ENCODE data around the gene ZNF607.
"Not testable (repeated sequence)": the region's sequence is repeated elsewhere in the genome, so short reads cannot be mapped to it uniquely, and the experiment has no call there.

ZNF607 gene

DNA sequence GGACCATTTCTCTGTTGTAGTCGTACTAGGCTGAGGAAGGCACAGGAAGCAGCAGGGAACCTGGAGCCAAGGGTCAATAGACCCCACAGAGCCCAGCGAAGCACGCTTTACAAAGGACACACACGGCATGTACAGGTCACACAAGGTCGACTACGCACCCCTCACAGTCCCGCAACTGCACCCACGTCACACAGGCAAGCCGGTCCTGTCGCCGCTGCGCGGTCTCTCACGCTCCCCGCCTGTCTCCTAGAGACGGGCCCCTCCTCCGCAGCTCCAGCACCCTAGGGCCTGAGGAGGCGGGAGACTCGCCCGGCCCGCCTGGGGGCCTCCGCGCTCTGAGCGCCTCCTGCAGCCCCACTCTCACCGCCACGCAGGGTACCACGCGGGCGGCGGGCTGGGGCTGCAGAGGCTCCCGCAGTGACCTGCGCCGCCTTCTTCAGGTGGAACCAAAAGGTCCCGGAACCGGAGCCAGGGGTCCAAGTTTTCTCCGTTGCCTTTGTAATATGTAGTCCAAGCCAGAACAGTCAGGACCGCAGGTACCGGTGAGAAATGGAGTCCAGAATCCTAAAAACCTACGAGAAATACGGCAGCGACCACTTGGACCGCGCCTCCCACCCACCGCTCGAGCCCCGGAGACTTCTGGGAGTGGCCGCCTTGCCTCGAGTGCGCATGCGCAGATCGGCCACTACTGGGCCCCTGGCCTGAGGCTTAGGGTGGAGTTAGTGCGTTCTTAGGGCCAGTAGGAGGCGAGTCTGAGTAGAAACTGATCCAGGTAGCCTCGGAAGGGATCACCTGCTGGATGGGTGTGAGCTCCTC, at the start of gene ZNF607:
ZNF607 (minus strand) TSS at position 651 of the 816 bp plus-strand sequence. CDS start 8,143 bp downstream, outside the sequence.
- DNase-seq: peak; percentile 92

DNA sequence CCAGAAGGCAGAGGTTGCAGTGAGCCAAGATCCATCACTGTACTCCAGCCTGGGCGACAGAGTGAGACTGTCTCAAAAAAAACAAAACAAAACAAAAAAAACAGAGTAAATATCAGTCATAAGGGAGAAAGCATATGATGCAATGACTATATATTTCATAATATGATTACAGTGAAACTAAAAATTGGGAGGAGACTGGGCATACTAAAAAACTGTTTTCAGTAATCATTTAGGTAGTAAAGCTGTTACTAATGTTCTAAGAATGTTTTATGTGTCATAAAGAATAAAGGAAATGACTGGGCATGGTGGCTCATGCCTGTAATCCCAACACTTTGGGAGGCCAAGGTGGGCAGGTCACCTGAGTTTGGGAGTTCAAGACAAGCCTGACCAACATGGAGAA, 43.9 kb upstream of the ZNF607 start:
- DNase-seq: no peak

DNA sequence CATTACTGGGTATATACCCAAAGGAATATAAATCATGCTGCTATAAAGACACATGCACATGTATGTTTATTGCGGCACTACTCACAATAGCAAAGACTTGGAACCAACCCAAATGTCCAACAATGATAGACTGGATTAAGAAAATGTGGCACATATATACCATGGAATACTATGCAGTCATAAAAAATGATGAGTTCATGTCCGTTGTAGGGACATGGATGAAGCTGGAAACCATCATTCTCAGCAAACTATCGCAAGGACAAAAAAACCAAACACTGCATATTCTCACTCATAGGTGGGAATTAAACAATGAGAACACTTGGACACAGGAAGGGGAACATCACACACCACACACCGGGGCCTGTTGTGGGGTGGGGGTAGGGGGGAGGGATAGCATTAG, 38.1 kb upstream of the ZNF607 start:
- not testable (repeated sequence) for DNase-seq

DNA sequence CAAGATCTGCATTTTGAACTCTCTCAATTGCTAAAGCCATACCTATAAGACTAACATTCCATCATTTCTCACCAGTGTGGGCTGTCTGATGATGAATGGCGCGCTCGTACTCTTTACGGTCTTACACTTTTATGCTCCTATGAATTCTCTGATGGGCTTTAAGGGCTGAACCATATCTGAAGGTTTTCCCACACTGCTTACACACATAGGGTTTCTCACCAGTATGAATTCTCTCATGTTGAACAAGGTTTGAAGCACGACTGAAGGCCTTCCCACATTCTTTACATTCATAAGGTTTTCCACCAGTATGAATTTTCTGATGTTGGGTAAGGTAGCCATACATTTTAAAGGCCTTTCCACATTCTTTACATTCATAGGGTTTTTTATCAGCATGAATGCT, 18.8 kb upstream of the ZNF607 start:
- no peak for DNase-seq

DNA sequence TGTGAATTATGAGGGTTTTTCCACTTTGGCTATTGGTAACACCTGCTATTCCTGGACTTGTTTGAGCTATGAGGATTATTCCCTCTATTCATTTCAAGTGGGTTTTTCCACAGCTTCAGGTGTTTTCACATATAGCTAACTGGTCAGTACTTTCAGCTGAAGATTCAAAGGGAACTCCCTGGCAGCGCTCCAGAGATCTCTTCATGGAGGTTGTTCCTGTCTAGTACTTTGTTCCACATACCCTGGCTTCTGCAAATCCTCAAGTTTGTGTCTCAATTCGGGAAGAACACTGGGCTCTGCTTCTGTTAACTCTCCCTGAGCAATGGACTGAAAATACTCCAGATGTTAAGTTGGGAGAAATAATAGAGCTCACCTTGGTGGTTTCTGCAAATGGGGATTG, 5.6 kb upstream of the ZNF607 start:
- DNase-seq: no peak

DNA sequence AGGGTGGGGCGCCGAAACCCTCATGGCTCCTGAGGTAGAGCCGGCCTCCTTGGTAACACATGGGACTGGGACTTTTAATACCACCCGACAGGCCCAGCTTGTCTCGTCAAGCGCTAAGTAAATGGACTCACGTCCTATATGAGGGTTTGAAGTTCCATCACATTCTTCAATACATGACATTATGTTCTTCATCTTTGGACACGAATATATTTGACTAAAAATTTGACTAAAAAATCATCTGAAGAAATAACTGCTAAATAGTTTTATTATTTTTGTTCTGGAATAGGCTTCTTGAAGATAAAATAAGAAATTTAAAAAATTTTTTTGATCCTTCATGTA, 335 bp upstream of the ZNF607 start:
- DNase-seq: no peak

DNA sequence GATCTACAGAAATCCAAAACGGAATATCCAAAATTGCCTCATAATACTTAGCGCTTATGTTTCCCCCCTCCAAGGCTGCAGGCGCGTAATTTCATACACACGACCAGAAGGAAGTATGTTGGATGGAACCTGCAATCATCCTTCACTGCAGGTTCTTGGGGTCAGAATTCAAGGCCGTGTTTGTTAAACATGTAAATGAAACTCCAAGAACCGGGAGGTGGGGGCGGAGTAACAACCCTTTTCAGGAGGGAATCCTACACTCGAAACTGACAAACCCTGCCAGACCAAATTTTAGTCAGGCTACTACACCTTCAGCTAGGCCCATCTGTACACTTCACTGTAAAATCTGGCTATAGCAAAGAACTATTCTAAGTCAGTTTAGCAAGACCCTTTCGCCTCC, 1.3 kb downstream of the ZNF607 start:
- DNase-seq: no peak

DNA sequence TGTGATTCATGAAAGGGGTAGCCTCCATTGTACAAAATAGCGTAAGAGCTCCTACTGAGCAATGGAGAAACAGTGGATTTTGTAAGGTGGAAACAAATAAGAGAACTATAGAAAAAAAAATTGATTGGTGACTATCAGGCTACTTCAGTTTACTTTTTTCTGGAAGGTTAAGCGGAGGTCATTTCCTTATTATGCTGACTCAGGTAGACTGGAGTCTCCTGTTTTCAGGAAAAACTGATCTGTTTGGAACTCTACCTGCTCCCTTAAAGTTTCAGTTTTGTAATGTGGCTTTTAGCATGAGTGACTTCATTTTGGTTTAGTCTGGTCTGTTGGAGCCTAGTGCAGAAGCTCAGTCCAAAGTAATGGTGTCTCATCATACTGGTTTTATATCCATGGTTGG, 3.4 kb downstream of the ZNF607 start:
- no peak for DNase-seq

DNA sequence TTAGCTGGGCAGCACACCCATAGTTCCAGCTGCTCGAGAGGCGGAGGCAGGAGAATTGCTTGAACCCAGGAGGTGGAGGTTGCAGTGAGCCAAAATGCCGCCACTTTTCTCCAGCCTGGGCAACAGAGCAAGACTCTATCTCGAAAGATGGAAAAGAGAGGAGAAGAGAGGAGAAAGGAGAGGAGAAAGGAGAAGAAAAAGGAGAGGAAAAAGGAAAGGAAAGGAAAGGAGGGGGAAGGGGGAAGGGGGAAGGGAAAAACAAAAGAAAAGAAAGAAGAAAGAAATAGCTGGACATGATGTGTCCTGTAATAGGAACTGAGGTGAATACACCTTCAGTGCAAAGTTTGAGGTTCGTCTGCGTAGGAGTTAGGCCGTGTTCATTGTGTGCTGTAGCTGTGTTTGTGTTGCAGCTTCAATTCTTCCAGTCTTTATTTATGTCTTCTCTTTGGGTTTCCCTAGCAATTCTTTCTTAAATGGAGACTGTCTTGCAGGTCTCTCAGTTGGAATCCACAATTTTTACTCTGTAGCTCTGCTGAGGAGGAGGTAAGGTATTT, 13.4 kb downstream of the ZNF607 start:
- DNase-seq: no peak

DNA sequence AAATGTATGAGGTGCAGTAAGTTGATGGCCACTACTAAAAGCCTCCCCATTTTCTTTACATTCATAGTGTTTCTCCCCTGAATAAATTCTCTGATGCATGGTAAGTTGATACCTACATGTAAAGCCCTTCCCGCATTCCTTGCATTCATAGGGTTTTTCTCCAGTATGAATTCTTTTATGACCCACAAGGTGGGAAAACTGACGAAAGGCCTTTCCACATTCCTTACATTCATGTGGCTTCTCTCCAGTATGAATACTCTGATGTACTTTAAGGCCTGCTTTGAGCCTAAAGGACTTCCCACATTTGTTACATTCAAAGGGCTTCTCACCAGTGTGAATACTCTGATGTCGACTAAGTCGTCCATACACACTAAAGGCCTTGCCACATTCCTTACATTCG, 20.5 kb downstream of the ZNF607 start:
- no peak for DNase-seq

DNA sequence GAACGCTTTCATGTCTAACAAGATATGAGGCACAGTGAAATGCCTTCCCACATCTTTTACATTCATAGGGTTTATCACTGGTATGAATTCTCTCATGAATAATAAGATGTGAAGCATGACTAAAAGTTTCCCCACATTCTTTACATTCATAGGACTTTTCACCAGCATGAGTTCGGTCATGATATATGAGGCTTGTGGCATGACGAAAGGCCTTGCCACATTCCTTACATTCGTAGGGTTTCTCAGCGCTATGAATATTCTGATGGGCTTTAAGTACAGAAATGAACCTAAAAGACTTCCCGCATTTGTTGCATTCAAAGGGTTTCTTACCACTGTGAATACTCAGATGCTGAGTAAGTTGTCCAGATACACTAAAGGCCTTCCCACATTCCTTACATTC, 21.3 kb downstream of the ZNF607 start:
- DNase-seq: no peak

DNA sequence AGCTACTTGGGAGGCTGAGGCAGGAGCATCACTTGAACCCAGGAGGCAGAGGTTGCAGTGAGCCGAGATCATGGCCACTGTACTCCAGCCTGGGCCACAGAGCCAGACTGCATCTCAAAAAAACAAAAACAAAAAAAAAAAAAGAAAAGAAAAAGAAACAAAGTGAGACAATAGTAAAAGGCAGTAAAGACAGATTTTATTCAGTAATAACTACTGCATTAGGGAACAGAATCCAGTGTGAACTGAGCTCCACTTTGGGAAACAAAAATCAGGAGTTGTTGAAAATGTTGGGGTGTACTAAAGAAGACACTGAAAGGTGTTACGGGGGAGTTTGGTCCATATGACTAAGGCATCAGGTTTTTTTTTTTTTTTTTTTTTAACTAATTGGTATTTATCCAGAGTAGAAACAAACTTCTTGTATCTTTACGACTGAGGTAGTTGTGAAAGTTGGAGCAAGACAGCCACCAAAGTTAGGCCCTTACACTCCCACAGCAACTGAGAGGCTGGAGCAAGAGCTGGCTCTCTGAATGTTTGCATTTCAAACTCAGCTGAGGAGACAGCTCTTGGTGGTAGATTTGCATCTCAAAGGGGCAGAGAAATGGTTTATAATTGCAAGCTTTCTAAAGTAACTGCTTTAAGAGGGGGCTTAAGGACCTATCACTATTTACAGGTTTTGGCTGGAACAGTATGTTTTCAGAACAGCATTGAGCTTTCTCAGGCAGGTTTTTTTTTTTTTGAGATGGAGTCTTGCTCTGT, 24.2 kb downstream of the ZNF607 start:
- no peak for DNase-seq

DNA sequence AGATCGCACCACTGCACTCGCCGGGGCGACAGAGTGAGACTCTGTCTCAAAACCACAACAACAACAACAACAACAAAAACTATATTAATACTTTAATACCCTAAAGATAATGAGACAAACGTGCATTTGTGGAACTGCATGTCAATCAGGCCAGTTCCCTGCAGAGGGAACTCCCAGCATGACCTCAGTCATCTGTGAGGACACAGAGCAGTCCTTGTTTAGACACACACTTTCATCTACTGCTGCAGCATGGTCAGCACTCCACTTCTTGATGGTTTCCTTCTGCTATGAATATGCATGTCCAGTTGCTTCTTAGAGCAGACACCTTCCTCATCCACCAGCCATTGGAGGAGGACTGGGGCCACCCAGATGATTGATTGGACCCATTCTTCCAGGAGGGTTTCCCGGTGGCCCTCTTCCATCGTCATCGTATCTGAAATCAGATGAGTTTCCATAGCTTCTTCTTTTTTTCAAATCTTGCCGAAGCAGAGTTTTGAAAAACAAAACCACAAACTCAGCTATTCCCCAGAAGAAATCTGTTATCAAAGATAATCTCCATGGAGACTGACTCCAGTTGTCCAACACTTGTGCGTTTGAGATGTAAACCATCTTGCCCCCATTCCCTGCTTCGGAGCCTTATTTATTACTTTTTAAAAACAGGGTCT, 26.5 kb downstream of the ZNF607 start:
- DNase-seq: no peak

DNA sequence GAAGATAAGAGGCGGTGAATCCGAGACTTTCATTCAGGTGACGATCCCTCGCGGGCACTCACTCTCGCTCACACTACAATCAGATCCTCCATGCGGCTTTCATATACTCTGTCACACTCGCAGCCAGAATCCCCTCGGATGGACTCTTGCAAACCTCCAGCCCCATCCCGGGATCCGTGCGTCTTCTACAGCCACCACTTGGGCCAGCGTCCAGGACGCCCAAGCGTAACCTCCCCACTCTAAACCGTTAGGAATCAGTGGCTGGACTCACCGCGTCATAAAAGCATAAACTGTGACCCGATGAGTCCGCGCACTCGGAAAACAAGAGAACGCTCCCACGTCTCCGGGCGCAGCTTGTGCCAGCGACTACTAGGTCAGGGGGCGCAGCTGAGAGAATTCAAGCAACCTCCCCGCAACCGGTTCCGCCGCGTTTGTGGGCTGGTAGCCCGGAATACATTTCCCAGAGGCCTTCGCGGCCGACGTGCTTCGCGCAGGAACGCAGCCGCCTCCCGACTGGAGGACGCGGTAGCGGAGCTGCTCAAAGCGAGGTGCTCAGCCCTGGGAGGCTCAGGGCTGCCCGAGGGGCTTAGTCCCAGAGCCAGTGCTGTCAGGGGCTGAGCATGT, 27.6 kb downstream of the ZNF607 start:
- DNase-seq: peak; percentile 91

DNA sequence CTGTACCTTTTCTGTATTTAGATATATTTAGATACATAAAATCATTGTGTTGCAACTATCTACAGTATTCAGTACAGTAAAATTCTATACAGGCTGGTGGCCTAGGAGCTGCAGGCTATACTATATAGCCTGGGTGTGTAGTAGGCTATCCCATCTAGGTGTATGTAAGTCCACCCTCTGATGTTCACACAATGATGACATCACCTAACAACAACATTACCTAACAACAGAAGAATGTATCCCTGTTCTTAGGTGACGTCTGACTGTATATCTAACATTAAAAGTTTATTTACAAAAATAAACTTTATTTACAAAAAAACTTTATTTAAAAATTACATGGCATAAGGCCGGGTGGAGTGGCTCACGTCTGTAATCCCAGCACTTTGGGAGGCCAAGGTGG, 36.0 kb downstream of the ZNF607 start:
- no peak for DNase-seq

DNA sequence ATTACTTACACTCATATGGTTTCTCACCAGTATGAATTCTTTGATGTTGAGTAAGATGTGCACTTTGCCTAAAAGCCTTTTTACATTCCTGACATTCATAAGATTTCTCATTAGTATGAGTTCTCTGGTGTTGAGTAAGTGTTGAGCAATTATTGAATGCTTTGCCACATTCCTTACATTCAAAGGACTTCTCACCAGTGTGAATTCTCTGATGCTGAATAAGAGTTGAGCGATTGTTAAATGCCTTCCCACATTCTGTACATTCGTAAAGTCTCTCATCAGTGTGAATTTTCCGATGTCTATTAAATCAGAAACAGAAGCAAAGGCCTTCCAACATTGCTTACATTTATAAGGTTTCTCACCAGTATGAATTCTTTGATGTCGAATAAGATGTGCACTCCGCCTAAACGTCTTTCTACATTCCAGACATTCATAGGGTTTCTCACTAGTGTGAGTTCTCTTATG, 50.1 kb downstream of the ZNF607 start:
- DNase-seq: no peak

DNA sequence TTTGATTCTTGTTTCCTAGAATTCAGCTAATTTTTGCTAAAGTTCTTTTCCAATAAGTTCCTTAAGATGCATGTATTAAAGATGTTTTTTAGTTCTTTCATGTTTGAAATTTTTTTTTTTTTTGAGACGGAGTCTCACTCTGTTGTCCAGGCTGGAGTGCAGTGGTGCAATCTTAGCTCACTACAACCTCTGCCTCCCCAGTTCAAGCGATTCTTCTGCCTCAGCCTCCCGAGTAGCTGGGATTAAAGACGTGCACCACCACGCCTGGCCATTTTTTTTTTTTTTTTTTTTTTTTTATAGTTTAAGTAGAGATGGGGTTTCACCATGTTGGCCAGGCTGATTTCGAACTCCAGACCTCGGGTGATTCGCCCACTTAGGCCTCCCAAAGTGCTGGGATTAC, 62.4 kb downstream of the ZNF607 start:
- DNase-seq: not testable (repeated sequence)

DNA sequence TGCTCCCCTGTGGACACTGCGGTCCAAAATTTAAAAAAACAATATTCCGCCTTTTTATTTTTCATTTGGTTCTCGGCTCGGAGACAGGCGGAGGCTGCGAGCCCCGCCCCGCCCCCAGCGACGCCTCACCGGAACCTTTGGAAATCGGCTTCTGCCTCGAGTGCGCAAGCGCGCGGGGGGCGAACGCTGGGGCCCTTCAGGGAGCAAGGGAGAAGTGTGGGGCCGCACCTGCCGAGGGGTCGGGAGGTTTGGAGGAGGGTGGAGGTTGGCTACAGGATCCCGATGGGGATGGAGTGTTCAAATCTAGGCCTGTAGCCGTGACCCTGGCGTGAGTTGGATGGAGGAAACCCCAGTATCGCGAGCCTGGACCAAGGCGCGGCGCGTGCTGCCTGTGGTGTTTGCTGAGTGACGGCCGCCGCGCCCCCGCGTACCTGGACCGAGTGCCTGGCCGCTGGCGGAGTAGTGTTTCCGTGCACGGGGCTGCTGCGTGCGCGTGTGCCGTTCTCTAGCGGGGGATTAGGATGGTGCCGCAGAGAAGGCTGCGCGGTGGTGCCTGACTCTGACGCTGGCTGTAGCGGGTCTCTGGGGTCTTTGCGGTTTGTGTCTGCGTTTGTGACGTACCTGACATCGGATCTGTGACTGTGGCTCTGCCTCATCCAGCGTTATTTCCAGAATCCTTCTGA, 63.7 kb downstream of the ZNF607 start:
- peak; percentile 92 for DNase-seq

DNA sequence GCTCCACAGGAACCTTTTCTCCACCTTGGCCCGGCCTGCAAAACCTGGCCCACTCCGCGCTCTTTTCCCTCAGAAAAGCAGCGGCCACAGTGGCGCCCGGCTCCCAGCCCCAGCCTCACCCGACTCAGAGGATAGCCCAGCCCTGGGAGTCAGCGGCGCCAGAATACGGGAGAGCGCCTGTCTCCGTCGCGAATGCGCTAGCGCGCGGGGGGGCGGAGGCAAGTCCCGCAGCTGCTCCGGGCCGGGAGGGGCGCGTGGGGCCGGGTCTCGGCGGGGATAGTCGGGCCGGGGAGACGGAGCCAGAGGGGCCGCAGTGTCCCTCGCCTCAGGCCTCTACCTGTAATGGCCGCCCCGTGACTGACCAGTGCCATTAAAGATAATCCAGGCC, 64.3 kb downstream of the ZNF607 start, which contains the start of gene ZFP30:
ZFP30 (minus strand) TSS at position 165 of the 388 bp plus-strand sequence. CDS start 7,643 bp downstream, outside the sequence.
- peak; percentile 93 for DNase-seq

DNA sequence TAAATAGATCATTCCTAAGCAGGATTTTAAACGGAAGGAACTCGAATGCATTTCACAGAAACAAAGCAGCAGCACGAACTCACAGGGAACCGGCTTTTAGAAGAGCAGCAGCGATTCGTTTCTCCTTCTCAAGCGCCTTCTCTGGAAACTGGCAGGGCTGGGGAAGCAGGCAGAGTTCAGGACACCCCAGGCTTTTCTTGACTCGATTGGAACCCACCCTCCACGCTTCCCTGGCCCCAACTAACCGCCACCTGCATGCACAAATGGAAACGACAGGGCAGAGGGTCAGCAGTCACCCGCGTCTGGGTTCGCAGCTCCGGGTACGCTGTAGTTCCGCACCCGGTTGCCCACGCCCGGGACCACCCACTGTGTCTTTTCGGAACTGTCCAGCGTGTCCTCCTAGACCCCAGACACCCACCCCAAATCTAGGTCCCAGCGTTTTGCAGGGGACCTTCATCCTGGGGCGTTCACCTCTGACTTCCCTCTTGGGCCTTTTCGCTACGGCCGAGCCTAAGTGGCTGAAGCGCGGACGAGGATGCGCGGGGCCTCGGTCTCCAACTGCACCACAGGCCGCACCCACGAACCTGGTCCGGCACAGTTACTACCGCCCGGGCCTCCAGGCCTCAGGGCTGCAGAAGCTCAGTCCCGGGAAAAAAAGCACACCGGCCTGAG, 64.8 kb downstream of the ZNF607 start:
- DNase-seq: no peak

DNA sequence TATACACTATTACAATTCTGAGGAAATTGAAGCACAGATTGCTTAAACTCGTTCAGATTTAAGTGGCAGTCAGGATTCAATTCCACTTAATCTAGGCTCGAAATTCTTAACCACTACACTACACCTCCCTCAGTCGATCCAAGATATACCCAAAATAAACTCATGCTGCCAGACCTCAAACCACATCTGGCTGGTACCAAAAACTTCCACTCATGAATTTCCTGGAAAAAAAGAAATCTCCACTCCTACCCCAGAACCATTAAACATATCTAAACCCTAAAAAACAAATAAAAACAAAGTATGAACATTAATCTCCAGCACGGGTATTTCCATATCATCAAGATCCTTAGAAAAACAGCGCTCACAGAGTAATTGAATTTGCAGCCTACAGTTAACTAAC, 65.4 kb downstream of the ZNF607 start:
- no peak for DNase-seq

All from right forelimb (tissue), 1 donor.